Astrocyte (in vitro differentiated cells and primary cell): ENCODE measurements around the gene NAP1L4.

Experiments used
- EZH2 ChIP-seq: IDR thresholded peaks from 2 replicates; pipeline ENCODE4 v1.6.1; 2012; ENCODE audit warnings: mild to moderate bottlenecking, low read length, inconsistent platforms; ENCODE audit not compliant: insufficient read depth
- TF ChIP-seq, protein P1 (sequence below): IDR thresholded peaks from 2 replicates; pipeline ENCODE4 v1.5.1; 2011; ENCODE audit warnings: low read depth, mild to moderate bottlenecking, inconsistent platforms, low read length, moderate library complexity; ENCODE audit not compliant: insufficient read depth

- TF ChIP-seq EZH2, result no peak
- TF ChIP-seq, protein P1, sequence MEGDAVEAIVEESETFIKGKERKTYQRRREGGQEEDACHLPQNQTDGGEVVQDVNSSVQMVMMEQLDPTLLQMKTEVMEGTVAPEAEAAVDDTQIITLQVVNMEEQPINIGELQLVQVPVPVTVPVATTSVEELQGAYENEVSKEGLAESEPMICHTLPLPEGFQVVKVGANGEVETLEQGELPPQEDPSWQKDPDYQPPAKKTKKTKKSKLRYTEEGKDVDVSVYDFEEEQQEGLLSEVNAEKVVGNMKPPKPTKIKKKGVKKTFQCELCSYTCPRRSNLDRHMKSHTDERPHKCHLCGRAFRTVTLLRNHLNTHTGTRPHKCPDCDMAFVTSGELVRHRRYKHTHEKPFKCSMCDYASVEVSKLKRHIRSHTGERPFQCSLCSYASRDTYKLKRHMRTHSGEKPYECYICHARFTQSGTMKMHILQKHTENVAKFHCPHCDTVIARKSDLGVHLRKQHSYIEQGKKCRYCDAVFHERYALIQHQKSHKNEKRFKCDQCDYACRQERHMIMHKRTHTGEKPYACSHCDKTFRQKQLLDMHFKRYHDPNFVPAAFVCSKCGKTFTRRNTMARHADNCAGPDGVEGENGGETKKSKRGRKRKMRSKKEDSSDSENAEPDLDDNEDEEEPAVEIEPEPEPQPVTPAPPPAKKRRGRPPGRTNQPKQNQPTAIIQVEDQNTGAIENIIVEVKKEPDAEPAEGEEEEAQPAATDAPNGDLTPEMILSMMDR, result no peak
Observed at GRCh38 chr11:3010521-3011275, 18.6 kb upstream of the NAP1L4 start.
